Stimulated activated CD4-positive, alpha-beta T cell treated with anti-CD3 and anti-CD28 coated beads, Interleukin-15, amount 100 ng/mL, for 48 hours (primary cell): Measurements from ENCODE around the gene INSR.
A peak's percentile ranks its signal among the peaks of the same experiment; 100 is the strongest.
"Not testable (repeated sequence)": the region's sequence is repeated elsewhere in the genome, so short reads cannot be mapped to it uniquely, and the experiment has no call there.

Experiments
- DNase-seq, 2 donors: peaks; one replicate each; pipeline ENCODE4 v3.0.0-alpha.2; 2020; ENCODE audit warnings: low read depth in 2 of 2

The INSR gene

DNA sequence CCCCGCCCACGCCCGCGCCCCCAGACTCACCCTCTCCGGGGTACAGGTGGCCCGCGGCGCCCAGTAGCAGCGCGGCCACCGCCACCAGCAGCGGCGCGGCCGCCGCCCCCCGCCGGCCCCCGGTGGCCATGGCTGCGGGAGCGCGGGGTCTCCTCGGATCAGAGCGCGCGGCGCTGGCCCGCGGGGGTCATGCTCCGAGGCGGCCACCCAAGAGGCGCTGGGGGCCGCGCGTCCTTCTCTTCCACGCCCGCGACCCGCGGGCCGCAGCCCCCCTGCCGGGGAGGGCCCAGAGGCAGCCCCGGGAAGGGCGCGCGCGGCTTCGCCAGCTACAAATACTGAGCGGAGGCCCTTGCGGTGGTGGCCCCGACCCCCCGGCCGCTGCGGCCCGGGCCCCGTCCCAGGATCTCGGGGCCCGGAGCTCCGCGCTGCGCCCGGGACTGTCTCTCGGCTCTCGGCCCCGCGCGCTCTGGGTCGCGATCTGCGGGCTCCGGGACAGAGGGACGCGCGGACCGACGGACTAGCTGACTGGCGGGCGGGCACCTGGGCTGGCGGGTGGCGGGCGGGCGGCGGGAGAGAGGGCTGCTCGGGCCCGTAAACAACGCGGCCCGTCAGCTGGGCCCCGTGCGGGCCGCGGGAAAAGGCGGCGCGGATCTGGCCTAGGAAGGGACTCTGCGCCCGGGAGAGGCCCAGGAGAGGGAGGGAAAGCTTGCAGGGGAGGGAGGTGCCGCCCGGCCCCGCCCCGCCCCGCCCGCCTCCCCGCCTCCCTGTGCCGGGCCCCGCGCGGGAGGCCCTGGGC is at the start of gene INSR:
TSS of gene INSR (minus strand) at position 653 of the 796 bp plus-strand sequence. CDS start at position 130, 523 bp downstream.
- DNase-seq = peak; percentile 56 to 58

DNA sequence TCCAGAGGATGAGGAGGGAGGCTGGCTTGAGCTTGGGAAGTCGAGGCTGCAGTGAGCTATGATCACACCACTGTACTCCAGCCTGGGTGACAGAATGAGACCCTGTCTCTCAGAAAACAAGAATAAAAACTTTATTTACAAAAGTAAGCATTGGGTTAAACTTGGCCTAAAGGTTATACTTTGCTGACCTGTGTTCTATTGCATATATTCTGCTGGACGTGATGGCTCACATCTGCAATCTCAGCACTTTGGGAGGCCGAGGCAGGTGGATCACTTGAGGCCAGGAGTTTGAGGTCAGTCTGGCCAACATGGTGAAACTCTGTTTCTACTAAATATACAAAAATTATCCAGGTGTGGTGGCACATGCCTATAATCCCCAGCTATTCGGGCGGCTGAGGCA is 47.9 kb upstream of the INSR start:
- no peak for DNase-seq

DNA sequence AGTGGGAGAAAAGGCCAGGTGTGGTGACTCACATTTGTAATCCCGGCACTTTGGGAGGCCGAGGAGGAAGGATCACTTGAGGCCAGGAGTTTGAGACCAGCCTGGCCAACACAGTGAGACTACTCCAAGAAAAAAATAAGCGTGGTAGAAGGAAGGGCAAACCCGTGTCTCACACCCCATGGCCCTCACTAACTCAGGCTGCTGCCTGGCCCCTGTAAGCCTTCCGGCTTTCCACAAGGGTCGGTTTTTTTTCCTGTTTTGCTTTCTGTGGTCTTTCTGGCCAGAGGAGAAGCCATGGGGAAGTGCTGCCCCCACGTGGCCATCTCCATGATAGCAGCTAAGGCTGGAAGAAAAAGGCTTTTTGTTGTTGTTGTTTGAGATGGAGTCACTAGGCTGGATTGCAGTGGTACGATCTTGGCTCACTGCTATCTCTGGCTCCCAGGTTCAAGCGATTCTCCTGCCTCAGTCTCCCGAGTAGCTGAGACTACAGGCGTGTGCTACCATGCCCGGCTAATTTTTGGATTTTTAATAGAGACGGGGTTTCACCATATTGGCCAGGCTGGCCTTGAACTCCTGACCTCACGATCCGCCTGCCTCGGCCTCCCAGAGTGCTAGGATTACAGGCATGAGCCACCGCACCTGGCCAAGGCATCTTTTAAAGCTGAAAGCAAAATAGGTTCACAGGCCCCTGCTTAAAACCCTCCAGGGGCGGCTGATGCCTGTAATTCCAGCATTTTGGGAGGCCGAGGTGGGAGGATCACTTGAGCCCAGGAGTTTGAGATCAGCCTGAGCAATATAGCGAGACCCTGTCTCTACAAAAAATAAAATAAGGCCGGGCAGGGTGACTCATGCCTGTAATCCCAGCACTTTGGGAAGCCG is 47.0 kb upstream of the INSR start:
- DNase-seq = peak; percentile 62 to 81

DNA sequence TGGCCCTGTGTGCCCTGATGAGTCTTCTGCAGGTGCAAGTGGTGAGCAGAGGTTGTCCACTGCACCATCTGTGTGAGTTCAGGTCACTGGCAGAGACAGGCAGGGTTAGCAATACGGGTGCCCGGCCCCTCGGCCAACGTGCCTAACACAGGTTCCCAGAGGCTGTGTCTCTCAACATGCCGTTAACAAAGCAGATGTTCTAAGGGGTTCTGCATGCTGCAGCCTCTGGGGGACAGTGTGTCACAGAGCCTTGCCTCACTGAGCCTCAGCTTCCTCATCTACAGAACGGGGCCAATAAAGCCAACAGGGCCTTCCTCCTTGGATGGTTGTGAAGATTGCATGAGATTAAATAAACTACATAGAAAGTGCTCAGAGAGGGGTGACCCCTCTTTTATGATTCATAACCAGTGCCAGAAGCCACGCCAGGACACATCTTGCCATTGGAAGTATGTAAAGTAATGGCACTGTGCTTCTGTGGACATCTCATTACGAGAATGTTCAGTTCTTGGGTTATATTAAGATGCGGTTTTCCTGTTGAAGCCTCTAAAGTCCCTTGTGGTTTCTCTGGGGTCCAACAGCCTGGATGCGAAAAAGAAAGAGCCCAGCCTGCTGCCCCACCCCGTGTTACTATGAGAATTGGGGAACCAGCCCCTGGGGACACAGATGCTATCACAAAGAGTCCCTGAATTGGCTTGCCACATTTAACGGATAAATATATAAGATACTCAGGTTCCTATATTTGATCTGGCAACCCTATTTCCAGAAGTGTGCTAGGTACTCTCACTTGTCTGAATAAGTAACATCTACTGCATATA is 43.4 kb upstream of the INSR start:
- DNase-seq = no peak

DNA sequence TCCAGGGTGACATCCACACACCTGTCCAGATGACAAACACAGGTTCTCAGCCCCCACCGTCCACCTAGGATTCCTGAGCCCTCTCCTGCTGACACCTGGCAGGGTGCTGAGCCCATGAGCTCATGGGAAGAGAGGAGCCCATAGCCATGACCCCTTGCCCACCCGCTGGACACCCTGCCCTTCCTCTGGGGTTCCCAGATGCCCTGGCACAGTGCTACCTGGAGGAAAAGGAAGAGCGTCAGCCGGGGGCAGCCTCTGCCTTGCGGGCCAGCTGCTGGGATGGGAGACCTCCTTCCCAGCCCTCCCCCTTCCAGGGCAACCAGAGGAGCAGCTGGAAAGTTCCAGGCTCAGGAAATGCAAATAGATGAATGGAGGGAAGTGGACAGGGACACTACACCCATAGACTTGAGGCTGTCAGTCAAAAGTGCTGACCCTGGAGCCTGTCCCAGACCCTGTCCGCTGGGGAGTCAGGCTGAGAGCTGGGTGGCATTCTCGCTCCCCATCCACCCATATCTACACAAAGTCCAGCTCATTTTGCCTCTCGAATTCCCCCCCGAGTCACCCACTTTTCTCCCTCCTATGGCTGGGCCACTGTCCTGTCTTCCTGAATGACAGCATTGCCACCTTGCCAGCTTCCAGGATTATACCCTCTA is 42.2 kb upstream of the INSR start:
- no peak for DNase-seq

DNA sequence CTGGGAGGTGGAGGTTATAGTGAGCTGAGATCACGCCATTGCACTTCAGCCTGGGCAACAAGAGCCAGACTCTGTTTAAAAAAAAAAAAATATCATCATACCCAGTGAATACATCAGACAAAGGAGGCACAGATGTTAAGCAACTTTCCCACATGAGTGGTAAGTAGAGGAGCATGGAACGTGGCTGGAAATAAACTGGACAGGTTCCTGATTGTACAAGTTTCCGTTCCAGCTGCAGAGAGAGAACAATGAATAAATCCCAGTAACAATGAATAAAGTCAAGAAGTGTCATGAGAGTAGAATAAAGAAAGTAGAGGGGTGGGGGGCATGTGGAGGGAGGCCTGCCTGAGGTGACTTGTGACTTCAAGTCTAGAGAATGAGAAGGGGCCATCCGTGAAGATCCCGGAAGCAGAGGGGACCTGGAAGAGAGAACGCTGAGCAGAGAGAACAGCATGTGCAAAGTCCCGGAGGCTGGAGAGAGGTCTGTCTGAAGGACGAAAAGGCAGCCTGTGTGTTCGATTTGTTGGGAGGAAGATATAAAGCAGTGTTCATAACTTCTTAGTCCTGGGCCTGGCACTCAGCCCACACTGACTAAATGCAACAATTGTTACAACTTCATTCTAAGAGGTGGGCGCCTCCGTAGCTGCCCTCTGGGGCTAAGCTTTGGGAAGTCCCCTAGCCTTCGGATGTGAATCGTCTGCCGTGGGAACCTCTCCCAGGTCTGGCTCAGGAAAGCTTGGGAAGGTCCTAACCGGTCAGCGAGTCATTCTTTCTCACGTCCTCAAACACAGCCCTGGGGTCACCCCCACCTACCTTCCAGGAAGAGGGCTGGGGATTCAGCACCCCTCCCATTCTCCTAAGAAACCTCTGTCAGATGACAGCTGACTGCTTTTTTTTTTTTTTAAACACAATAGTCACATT is 39.2 kb upstream of the INSR start:
- no peak for DNase-seq

DNA sequence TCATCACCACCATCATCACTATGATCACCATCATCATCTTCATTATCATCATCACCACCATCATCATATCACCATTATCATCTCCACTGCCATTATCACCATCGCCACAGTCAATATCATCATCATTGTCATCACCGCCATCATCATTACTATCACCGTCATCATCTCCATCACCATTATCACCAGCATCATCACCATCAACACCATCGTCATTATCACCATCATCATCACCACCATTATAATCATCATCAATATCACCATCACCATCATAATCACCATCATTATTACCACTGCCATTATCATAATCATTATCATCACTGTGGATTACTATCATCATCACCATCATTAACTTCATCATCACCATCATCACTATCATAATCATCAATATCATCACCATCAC is 37.2 kb upstream of the INSR start:
- no peak for DNase-seq

DNA sequence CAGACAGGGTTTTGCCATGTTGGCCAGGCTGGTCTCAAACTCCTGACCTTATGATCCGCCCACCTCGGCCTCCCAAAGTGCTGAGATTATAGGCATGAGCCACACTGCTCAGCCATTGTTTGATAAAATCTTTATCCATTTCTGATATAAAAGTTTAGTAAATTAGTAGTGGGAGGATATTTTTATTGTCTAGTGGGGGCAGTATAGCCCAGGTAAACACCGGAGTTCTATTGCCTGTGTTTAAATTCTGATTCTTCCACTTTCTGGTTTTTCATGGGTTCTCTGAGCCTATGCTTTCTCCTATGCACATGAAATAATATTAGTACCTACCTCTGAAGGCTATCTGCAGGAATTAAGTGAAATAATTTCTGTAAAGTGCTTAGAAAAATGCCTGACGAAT is 34.4 kb upstream of the INSR start:
- DNase-seq = no peak

DNA sequence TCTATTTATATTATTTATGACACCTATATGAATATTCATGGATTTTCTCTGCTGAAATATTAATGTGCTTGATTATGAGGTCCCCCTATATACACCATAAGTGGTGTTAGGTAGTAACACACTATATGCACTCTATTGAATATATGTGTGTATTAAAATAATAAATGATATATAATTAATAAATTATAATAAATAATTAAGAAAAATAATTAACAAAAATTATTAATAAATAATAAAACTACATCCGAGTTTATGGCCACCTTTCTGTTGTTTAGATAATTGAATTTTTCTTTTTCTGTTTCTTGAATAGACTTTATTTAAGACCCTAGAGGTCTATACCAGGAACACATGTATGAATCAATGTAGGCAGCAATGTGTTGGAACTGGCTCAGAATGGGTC is 33.6 kb upstream of the INSR start:
- no peak for DNase-seq

DNA sequence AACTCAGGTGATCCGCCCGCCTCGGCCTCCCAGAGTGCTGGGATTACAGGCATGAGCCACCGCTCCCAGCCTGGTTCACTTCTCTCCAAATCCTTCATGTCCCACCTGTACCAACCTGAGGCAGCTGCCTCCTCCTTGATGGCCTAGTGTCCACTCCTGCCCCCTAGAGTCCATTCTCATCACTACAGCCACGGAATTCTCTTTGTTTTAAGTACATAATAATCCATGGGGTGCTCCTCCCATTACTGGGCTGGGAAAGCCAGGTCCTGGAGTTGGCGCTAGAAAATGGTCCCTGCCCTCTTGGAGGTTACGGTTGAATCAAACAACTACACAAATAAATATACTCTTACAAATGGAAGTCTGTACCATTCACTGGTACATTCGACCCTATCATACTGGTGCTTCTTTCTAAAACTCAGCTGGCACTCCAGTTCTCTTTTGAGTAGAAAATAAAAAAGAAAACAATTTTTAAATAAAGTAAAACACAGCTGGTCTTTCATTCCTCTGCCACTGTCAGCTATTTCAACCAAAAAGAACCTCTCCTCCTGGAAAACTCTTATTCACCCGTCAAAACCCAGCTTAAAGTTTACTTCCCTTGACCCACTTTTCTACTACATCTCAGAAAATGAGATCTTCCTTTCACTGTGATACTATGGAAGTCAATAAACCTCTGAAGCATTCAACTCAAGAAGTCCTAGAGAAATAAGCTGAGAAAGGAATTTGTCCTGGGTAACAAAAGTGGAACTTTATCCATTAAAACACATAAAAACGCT is 32.1 kb upstream of the INSR start:
- DNase-seq = no peak

DNA sequence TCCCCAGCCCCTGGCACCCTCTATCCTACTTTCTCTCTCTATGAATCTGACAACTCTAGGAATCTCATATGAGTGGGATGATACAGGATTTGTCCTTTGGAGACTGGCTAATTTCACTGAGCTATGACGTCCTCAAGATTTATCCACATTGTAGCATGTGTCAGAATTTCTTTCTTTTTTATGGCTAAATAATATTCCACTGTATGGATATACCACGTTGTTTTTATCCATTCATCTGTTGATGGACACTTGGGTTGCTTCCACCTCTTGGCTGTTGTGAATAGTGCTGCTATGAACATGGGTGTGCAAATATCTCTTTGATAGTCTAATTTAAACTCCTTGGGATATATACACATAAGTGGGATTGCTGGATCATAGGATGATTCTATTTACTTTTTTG is 24.0 kb upstream of the INSR start:
- DNase-seq = no peak

DNA sequence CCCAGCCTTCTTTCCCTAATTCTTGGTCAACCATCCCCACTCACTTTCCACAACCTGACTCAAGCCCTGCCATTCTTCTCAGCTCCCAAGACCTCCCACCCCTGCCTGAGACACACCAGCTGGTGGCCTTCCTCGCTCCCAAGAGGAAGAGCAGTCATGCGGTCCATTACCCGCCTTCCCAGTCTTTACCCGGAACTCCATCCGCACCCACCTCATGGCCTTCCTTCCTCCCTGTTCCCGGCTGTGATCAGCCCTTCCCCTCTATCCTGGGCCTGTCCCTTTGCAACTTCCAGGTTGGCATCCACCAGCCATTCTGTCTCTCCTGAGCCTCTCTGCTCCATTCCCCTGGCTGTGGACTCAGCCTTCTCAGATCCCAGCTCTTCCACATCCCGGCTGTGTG is 18.6 kb upstream of the INSR start:
- DNase-seq = no peak

DNA sequence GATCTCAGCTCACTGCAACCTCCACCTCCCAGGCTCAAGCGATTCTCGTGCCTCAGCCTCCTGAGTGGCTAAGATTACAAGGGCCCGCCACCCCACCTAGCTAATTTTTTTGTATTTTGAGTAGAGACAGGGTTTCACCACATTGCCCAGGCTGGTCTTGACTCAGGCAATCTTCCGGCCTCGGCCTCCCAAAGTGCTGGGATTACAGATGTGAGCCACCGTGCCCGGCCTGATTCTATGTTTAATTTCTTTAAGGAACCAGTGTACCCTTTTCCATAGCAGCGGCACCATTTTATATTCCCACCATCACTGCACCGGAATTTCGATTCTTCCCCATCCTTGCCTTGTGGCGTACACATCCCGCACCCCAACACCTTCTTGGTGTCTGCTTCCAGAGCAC is 17.7 kb upstream of the INSR start:
- no peak for DNase-seq

DNA sequence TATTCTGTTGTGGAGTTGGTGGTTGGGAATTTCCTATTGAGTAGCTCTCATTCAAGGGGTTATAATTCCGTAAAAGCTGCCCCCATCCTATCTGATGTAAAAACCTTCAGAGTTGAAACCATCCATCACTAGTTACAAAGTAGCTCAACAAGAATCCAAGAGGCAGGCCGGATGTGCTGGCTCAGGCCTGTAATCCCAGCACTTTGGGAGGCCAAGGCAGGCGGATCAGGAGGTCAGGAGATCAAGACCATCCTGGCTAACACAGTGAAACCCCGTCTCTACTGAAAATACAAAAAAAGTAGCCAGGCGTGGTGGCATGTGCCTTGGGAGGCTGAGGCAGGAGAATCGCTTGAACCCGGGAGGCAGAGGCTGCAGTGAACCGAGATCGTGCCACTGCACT is 14.1 kb upstream of the INSR start:
- DNase-seq = not testable (repeated sequence)

DNA sequence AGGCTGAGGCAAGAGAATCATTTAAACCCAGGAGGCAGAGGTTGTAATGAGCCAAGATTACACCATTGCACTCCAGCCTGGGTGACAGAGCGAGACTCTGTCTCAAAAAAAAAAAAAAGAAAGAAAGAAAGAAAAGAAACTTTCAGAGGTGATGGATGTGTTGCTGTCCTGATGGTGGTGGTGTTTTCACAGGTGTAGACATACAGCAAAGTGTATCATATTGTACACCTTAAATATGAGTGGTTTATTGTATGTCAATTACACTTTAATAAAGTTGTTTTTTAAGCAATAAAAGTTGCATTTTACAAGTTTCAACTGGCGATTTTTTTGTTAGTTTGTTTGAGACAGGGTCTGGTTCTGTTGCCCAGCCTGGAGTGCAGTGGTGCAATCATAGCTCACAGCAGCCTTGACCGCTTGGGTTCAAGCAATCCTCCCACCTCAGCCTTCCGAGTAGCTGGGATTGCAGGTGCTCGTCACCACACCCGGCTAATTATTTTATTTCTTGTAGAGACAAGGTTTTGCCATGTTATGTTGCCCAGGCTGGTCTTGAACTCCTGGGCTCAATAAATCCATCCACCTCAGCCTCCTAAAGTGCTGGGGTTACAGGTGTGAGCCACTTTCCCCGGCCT is 13.5 kb upstream of the INSR start:
- no peak for DNase-seq

DNA sequence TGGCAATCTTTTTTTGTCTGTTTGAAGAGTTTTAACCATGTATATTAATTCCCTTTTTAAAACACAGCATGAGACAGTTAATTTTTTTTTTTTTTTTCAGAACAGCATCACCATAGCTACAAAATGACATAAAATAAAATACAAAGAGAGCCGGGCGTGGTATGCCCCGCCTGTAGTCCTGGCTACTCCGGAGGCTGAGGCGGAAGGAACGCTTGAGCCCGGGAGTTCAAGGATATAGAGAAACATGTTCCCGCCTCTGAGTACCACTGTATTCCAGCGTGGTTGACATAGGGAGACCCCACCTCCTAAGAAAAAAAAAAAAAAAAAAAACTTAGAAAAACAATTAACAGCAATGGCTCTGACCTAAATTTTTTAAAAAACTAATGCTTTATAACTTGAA is 10.0 kb upstream of the INSR start:
- no peak for DNase-seq

DNA sequence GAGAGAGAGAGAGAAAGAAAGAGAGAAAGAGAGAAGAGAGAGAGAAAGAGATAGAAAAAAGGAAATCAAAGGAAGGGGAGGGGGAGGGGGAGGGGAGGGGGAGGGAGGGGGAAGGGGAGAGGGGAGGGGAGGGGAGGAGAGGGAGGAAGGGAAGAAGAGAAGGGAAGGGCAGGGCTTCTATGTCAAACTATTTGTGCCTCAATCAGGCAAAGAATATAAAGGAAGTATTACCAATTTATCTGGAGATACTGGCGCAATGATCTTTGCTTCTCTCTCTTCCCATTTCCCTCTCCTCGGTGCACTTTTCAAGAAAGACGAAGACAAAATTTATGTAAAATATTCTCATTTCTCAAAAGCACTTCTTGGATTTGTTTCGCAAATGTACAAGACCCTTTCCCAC is 9.3 kb upstream of the INSR start:
- no peak for DNase-seq

DNA sequence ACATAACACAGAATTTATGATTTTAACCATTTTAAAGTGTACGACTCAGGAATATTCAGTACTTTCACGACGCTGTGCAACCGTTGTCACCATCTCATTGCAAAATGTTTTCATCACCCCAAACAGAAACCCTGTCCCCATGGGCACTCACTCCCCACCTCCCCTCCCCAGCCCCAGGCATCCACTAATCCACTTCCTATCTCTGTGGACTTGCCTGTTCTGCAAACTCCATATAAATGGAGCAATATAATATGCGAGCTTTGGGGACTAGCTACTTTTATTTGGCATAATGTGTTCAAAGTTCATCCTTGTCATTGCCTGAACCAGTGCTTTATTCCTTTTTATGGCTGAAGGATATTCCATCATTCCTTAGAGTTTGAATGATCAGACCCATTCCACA is 7.3 kb upstream of the INSR start:
- no peak for DNase-seq

DNA sequence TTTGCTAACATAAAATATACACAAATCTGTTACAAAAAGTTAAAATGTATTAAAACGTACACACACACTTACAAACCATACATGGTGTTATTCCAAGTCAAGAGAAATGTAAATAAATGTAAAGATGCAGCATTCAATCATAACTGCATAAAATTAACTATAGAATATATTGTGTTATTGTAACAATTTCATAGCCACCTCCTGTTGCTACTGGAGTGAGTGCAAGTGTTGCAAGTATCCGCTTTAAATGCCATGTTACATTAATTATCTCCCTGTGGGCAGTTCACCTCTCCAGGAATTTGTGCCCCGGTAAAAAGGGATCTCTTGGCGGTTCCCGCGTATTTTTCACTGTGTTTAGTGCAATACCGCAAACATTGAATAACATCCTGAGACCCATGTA is 3.5 kb upstream of the INSR start:
- no peak for DNase-seq
